ENCODE measurements around the gene LETMD1. TPM values are rescaled to one million over a fixed set of nuclear protein-coding genes. Genes with fewer than 3 reads are reported as not detected.

Gene LETMD1
- total RNA-seq, 2 experiments from 2014 or later = 53.9 to 103 TPM

GRCh38 chr12:51086933-51087332, 38.8 kb downstream of the LETMD1 start:
- no peaks in the 10 kb centered on the region for H4K20me1 ChIP-seq (ENCODE audit: insufficient read depth, low read length)
- no TSS peak for BruUV-seq (replicated peaks)
- peaks cover 9% of the 10 kb centered on the region; the same call in 1 of the 2 replicates for H3K79me2 ChIP-seq (ENCODE audit: insufficient read depth, low read depth, low read length)
- no peaks in the 10 kb centered on the region for H3K9me2 ChIP-seq (ENCODE audit: insufficient read depth, low read length)
- H3K4me3 ChIP-seq (ENCODE audit: low read depth, low read length, poor library complexity, severe bottlenecking) = no peak overlapping the region
- no peak overlapping the region for H3K27ac ChIP-seq (ENCODE audit: low read depth, low read length, poor library complexity, severe bottlenecking)
- TF ChIP-seq EZH2phosphoT487 (IDR thresholded peaks at IDR 0.05; ENCODE audit: borderline replicate concordance, low read depth, low read length) = no peak
- no peak overlapping the region for H2AFZ ChIP-seq (ENCODE audit: low read length)
- ChIA-PET POLR2A (interaction anchor here (0.5 kb wide), 1 partner anchor 35 kb away, joined by 3 read pairs; no protein-coding TSS in a partner anchor), CTCF (ENCODE audit: unreplicated experiment) (no interaction called here)
- no peak for DNase-seq (ENCODE audit: low spot score)
- H3K36me3 ChIP-seq (ENCODE audit: insufficient read depth, low read length) = no peaks in the 10 kb centered on the region
- H3K4me1 ChIP-seq (ENCODE audit: insufficient read depth, low read length, poor library complexity, severe bottlenecking) = peaks cover 8% of the 10 kb centered on the region
- intact Hi-C loops (cut with micrococcal nuclease; ENCODE audit: unreplicated experiment) = loop anchor here (10.0 kb wide), 1 partner anchor 128 kb away; the partner anchor contains the start of gene POU6F1
- H3K4me2 ChIP-seq (ENCODE audit: low read length) = no peak overlapping the region
- H3K9me3 ChIP-seq (ENCODE audit: low read length) = no peaks in the 10 kb centered on the region

- H3K27ac ChIP-seq (ENCODE audit: low read depth, low read length, poor library complexity, severe bottlenecking) = no peak overlapping the region
- no peak overlapping the region for H3K4me3 ChIP-seq (ENCODE audit: low read depth, low read length, poor library complexity, severe bottlenecking)
- no TSS peak for BruUV-seq (replicated peaks)
- no peaks in the 10 kb centered on the region for H3K36me3 ChIP-seq (ENCODE audit: insufficient read depth, low read length)
- TF ChIP-seq, protein P1, sequence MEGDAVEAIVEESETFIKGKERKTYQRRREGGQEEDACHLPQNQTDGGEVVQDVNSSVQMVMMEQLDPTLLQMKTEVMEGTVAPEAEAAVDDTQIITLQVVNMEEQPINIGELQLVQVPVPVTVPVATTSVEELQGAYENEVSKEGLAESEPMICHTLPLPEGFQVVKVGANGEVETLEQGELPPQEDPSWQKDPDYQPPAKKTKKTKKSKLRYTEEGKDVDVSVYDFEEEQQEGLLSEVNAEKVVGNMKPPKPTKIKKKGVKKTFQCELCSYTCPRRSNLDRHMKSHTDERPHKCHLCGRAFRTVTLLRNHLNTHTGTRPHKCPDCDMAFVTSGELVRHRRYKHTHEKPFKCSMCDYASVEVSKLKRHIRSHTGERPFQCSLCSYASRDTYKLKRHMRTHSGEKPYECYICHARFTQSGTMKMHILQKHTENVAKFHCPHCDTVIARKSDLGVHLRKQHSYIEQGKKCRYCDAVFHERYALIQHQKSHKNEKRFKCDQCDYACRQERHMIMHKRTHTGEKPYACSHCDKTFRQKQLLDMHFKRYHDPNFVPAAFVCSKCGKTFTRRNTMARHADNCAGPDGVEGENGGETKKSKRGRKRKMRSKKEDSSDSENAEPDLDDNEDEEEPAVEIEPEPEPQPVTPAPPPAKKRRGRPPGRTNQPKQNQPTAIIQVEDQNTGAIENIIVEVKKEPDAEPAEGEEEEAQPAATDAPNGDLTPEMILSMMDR (conservative IDR thresholded peaks at IDR 0.05; ENCODE audit: low read length) = no peak
- no peak for TF ChIP-seq EZH2phosphoT487 (IDR thresholded peaks at IDR 0.05; ENCODE audit: borderline replicate concordance, low read depth, low read length)
- no peaks in the 10 kb centered on the region for H3K9me3 ChIP-seq (ENCODE audit: low read length)
- DNase-seq (ENCODE audit: low spot score) = no peak
- H4K20me1 ChIP-seq (ENCODE audit: insufficient read depth, low read length) = no peaks in the 10 kb centered on the region
- no peaks in the 10 kb centered on the region for H3K4me1 ChIP-seq (ENCODE audit: insufficient read depth, low read length, poor library complexity, severe bottlenecking)
- peaks cover under 1% of the 10 kb centered on the region; the same call in 1 of the 2 replicates for H3K79me2 ChIP-seq (ENCODE audit: insufficient read depth, low read depth, low read length)
- ChIA-PET POLR2A (interaction anchor here (0.5 kb wide), 1 partner anchor 692 kb away, joined by 3 read pairs; no protein-coding TSS in a partner anchor), CTCF (ENCODE audit: unreplicated experiment) (no interaction called here)
- intact Hi-C loops (cut with micrococcal nuclease; ENCODE audit: unreplicated experiment) = loop anchor here (10.0 kb wide), 1 partner anchor 127 kb away; the partner anchor contains the start of gene POU6F1
- no peak overlapping the region for H2AFZ ChIP-seq (ENCODE audit: low read length)
- no peaks in the 10 kb centered on the region for H3K9me2 ChIP-seq (ENCODE audit: insufficient read depth, low read length)
- no peak overlapping the region for H3K4me2 ChIP-seq (ENCODE audit: low read length)
These were observed 39.7 kb downstream of the LETMD1 start for GRCh38 chr12:51087818-51088217.

DNA sequence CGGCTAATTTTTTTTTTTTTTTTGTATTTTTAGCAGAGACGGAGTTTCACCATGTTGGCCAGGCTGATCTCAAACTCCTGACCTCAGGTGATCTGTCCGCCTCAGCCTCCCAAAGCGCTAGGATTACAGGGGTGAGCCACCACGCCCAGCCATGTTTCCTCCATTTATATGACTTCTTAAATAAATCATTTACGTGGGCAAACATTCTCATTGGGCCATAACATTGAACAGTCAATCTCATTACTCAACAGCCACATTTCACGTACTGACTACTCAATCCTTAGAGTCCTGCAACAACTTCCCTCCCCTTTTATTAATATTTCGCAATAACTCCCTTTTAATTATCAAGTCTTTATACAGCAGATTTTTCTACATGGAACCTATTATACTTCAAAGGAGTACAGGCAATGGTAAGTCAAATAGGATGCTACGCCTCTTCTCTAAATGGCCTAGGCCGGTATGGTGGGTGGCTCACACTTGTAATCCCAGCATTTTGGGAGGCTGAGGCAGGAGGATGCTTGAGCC, 42.6 kb downstream of the LETMD1 start:
- Histone ChIP-seq H4K20me1 (ENCODE audit: insufficient read depth, low read length) (no peaks in the 10 kb centered on the region), H3K36me3 (ENCODE audit: insufficient read depth, low read length) (peaks cover 11% of the 10 kb centered on the region; the same call in 1 of the 2 replicates), H3K79me2 (ENCODE audit: insufficient read depth, low read depth, low read length) (no peaks in the 10 kb centered on the region), H3K4me2 (ENCODE audit: low read length) (no peak overlapping the region), H2AFZ (ENCODE audit: low read length) (no peak overlapping the region), H3K4me1 (ENCODE audit: insufficient read depth, low read length, poor library complexity, severe bottlenecking) (no peaks in the 10 kb centered on the region), H3K9me2 (ENCODE audit: insufficient read depth, low read length) (no peaks in the 10 kb centered on the region), H3K27ac (ENCODE audit: low read depth, low read length, poor library complexity, severe bottlenecking) (no peak overlapping the region), H3K9me3 (ENCODE audit: low read length) (no peaks in the 10 kb centered on the region), H3K4me3 (ENCODE audit: low read depth, low read length, poor library complexity, severe bottlenecking) (no peak overlapping the region)
- TF ChIP-seq EZH2phosphoT487 (IDR thresholded peaks at IDR 0.05; ENCODE audit: borderline replicate concordance, low read depth, low read length) = no peak
- TF ChIP-seq, protein P1 (conservative IDR thresholded peaks at IDR 0.05; ENCODE audit: low read length) = no peak
- no TSS peak for BruUV-seq (replicated peaks)
- DNase-seq (ENCODE audit: low spot score) = no peak
- intact Hi-C loops (cut with micrococcal nuclease; ENCODE audit: unreplicated experiment) = no loop called here
- POLR2A ChIA-PET = interaction anchor here (0.9 kb wide), 1 partner anchor 281 kb away, joined by 3 read pairs; no protein-coding TSS in a partner anchor
- CTCF ChIA-PET (ENCODE audit: unreplicated experiment) = no interaction called here
